KMS-11 (cell line): ENCODE measurements around the gene HERC6.

Experiments used
- H2AFZ ChIP-seq: fragments of 200-600 bp; sonication (generic); 2 replicates; pipeline ENCODE4 v1.6.1; 2016; ENCODE audit warnings: antibody characterized with exemption, mixed run types, low read depth
- H3K27ac ChIP-seq: fragments of 200-600 bp; sonication (generic); 2 replicates; pipeline ENCODE4 v1.6.1; 2016; ENCODE audit warnings: mild to moderate bottlenecking, mixed run types
- H3K27me3 ChIP-seq: fragments of 200-600 bp; sonication (generic); 2 replicates; pipeline ENCODE4 v1.6.1; 2017; ENCODE audit warnings: mild to moderate bottlenecking, low read depth, mixed run types, moderate library complexity; ENCODE audit not compliant: insufficient read depth
- H3K36me3 ChIP-seq: fragments of 200-600 bp; sonication (generic); 2 replicates; pipeline ENCODE4 v1.6.1; 2017; ENCODE audit warnings: mild to moderate bottlenecking, mixed run types; ENCODE audit not compliant: insufficient read depth
- H3K4me1 ChIP-seq: fragments of 200-600 bp; sonication (generic); 2 replicates; pipeline ENCODE4 v1.6.1; 2016; ENCODE audit warnings: mild to moderate bottlenecking, low read depth, mixed run types; ENCODE audit not compliant: poor library complexity, severe bottlenecking
- H3K4me2 ChIP-seq: fragments of 200-600 bp; sonication (generic); 2 replicates; pipeline ENCODE4 v1.7.0; 2016; ENCODE audit warnings: mild to moderate bottlenecking, mixed run types
- H3K4me3 ChIP-seq: fragments of 200-600 bp; sonication (generic); IDR thresholded peaks from 2 replicates; pipeline ENCODE4 v1.6.1; 2017; ENCODE audit warnings: low read depth, low read length, mixed read lengths; ENCODE audit not compliant: insufficient read depth
- H3K79me2 ChIP-seq: fragments of 200-600 bp; sonication (generic); 2 replicates; pipeline ENCODE4 v1.6.1; 2016; ENCODE audit warnings: low read depth, mixed run types; ENCODE audit not compliant: insufficient read depth
- H3K9ac ChIP-seq: fragments of 200-600 bp; sonication (generic); 2 replicates; pipeline ENCODE4 v1.6.1; 2016; ENCODE audit warnings: mild to moderate bottlenecking, mixed run types
- H4K20me1 ChIP-seq: fragments of 200-600 bp; sonication (generic); 2 replicates; pipeline ENCODE4 v1.6.1; 2016; ENCODE audit warnings: mild to moderate bottlenecking, mixed run types; ENCODE audit not compliant: insufficient read depth
- TF ChIP-seq, protein P1 (sequence below): fragments of 200-600 bp; sonication (generic); conservative IDR thresholded peaks from 2 replicates; pipeline ENCODE4 v1.6.1; 2017; ENCODE audit warnings: low read depth, mild to moderate bottlenecking, antibody characterized with exemption, low read length, moderate library complexity, mixed read lengths

Gene HERC6

DNA sequence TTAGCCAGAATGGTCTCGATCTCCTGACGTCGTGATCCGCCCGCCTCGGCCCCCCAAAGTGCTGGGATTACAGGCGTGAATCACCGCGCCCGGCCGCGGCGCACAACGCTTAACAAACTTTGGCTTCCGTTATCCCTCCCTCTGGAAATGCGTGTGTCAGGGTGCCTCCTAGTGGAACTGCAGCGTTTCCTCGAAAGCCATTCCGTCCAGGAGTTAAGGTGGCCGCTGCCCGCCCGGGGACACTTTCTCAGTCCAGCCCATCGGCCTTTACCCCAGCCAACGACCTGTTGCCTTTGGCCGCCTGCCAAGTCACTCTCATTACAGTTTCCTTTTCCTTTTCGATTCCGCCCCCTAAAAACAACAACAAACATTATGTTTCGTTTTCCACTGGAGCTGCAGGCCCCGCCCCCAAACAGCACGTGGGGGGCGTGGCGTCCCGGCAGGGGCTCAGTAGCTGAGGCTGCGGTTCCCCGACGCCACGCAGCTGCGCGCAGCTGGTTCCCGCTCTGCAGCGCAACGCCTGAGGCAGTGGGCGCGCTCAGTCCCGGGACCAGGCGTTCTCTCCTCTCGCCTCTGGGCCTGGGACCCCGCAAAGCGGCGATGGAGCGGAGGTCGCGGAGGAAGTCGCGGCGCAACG is 78.1 kb downstream of the HERC6 start, which contains the start of gene HERC5:
Gene HERC5, plus strand, starts transcription at position 450 of the 637 bp plus-strand sequence. Its CDS starts 151 bp downstream, at position 601.
- TF ChIP-seq, protein P1, sequence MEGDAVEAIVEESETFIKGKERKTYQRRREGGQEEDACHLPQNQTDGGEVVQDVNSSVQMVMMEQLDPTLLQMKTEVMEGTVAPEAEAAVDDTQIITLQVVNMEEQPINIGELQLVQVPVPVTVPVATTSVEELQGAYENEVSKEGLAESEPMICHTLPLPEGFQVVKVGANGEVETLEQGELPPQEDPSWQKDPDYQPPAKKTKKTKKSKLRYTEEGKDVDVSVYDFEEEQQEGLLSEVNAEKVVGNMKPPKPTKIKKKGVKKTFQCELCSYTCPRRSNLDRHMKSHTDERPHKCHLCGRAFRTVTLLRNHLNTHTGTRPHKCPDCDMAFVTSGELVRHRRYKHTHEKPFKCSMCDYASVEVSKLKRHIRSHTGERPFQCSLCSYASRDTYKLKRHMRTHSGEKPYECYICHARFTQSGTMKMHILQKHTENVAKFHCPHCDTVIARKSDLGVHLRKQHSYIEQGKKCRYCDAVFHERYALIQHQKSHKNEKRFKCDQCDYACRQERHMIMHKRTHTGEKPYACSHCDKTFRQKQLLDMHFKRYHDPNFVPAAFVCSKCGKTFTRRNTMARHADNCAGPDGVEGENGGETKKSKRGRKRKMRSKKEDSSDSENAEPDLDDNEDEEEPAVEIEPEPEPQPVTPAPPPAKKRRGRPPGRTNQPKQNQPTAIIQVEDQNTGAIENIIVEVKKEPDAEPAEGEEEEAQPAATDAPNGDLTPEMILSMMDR = 0 out of 2 replicates have a peak, but pooled peaks have one; percentile 37
- no peaks in the 10 kb centered on the region for H3K36me3 ChIP-seq
- no peaks in the 10 kb centered on the region for H4K20me1 ChIP-seq
- no peaks in the 10 kb centered on the region for H3K4me1 ChIP-seq
- H3K4me3 ChIP-seq = peak within 1 kb of the TSS; percentile 62
- H3K79me2 ChIP-seq = no peaks in the 10 kb centered on the region
- no peaks in the 10 kb centered on the region for H3K27me3 ChIP-seq
- peak within 1 kb of the TSS; percentile 71 for H3K9ac ChIP-seq
- H3K27ac ChIP-seq = peak within 1 kb of the TSS; percentile 51
- H2AFZ ChIP-seq = peak within 1 kb of the TSS; percentile 98
- H3K4me2 ChIP-seq = peak within 1 kb of the TSS; percentile 56; the same call in 1 of the 2 replicates

DNA sequence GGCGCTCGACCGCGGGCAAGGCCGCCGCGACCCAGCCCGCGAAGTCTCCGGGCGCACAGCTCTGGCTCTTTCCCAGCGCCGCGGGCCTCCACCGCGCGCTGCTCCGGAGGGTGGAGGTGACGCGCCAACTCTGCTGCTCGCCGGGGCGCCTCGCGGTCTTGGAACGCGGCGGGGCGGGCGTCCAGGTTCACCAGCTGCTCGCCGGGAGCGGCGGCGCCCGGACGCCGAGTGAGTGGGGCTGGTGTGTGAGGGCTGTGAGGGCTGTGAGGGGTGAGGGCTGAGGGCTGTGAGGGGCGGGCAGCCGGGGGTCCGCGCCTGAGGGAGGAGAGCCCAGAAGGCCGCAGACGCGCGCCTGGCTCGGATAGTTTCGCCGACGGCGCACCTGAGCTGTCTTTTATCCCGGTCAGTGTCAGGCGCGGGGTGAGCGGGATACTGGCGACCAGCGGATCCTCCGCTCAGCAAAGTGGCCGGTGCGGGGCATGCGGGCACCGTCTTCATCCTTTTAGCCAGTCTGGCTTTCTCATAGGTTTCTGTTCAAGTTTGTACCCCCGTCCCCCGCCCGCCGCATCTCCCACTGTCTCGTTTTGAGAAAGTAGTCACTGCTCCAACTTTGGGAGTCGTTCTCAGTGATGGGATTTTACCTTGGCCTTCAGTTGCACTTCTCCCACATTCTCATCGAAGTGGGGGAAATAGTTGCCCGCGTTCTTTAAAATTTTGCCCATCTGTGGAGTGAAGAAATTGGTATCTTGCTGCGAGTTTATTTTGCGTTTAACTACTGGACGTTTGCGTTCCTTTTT is 78.9 kb downstream of the HERC6 start:
- peak overlapping the region; percentile 98 for H2AFZ ChIP-seq
- no peaks in the 10 kb centered on the region for H4K20me1 ChIP-seq
- peak overlapping the region; percentile 59 for H3K4me3 ChIP-seq
- H3K79me2 ChIP-seq = no peaks in the 10 kb centered on the region
- peak overlapping the region; percentile 51; the same call in 1 of the 2 replicates for H3K27ac ChIP-seq
- no peaks in the 10 kb centered on the region for H3K36me3 ChIP-seq
- H3K27me3 ChIP-seq = no peaks in the 10 kb centered on the region
- TF ChIP-seq, protein P1 = no peak
- no peaks in the 10 kb centered on the region for H3K4me1 ChIP-seq
- H3K9ac ChIP-seq = peak overlapping the region; percentile 71
- H3K4me2 ChIP-seq = peak overlapping the region; percentile 56; the same call in 1 of the 2 replicates

DNA sequence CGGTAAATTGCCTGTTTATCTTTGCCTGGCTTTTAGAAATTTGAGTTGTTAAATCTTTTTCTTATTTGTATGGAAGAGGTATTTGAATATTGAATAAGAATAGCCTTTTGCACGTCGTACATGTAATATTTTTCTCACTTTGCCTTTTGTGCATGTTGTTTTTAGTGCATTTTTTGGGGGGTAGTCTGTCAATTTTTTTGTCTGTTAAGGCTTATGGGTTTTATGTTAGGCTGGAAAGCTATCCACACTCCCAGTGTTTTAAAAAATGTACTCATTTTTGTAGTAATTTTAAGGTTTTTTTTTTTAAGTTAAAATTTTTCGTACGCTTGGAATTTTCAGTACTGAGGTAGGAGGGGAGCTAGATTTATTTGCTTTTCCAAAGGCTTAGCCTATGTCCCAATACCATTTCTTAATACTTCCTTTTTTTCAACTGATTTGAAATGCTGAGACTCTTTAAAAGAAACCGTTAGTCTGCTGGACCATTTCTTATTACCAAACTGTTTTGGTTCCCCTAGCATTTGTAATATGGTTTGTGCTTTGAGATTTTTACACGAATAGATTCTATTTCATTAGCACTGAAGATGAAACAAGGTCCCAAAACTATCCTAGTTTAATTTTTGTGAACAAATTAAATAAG is 79.6 kb downstream of the HERC6 start:
- 0 out of 2 replicates have a peak overlapping the region, but pooled peaks have one; percentile 98 for H2AFZ ChIP-seq
- H3K4me3 ChIP-seq = no peak overlapping the region
- TF ChIP-seq, protein P1 = no peak
- no peaks in the 10 kb centered on the region for H3K79me2 ChIP-seq
- H3K4me2 ChIP-seq = peak overlapping the region; percentile 56; the same call in 1 of the 2 replicates
- no peaks in the 10 kb centered on the region for H3K4me1 ChIP-seq
- H4K20me1 ChIP-seq = no peaks in the 10 kb centered on the region
- H3K9ac ChIP-seq = no peak overlapping the region
- H3K36me3 ChIP-seq = no peaks in the 10 kb centered on the region
- no peaks in the 10 kb centered on the region for H3K27me3 ChIP-seq
- no peak overlapping the region for H3K27ac ChIP-seq

DNA sequence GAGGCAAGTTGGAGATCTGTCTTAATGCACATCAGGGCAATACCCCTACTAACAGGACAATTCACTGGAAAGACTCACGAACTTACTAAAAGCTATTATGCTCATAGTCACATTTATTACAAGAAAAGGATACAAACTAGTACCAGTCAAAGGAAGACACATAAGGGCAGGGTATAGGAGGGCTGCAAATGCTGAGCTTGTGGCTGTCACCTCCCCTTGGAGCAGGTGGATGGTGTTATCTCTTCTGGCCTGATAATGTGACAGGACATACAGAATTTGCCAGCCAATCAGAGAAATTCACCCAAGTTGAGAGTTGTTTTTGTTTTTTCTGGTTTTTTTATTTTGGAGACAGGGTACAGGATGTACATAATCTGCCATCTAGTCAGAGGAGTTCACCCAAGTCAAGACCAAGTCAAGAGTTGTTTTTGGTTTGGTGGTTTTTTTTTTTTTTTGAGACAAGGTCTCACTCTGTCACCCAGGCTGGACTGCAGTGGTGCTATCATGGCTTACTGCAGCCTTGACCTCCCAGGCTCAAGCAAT is 87.1 kb downstream of the HERC6 start:
- H3K27ac ChIP-seq = no peak overlapping the region
- no peaks in the 10 kb centered on the region for H3K4me1 ChIP-seq
- no peaks in the 10 kb centered on the region for H3K36me3 ChIP-seq
- no peak overlapping the region for H3K4me3 ChIP-seq
- no peak overlapping the region for H3K4me2 ChIP-seq
- no peak overlapping the region for H2AFZ ChIP-seq
- H4K20me1 ChIP-seq = no peaks in the 10 kb centered on the region
- TF ChIP-seq, protein P1 = no peak
- H3K9ac ChIP-seq = no peak overlapping the region
- H3K79me2 ChIP-seq = no peaks in the 10 kb centered on the region
- H3K27me3 ChIP-seq = no peaks in the 10 kb centered on the region
